Muscle of back (tissue), 11 donors: ENCODE results near the gene ANKIB1. TPM values are rescaled to one million over a fixed set of nuclear protein-coding genes. Genes with fewer than 3 reads are reported as not detected.

Source experiments
- DNase-seq, 3 donors: peaks; one replicate each; pipeline versions ENCODE4 v3.0.0 to v3.0.0-alpha.2; 2013
- polyA plus RNA-seq, 10 donors: library from polyadenylated mRNA; unstranded; fragments of 120-200 nt; gene quantifications; one replicate each; pipeline ENCODE4 v1.2.1, GENCODE V29; 2013; ENCODE audit not compliant: insufficient read length in 10 of 10

ANKIB1 gene
- polyA plus RNA-seq, 10 donors = 20.5 to 30.5 (median 25.4) TPM

DNA sequence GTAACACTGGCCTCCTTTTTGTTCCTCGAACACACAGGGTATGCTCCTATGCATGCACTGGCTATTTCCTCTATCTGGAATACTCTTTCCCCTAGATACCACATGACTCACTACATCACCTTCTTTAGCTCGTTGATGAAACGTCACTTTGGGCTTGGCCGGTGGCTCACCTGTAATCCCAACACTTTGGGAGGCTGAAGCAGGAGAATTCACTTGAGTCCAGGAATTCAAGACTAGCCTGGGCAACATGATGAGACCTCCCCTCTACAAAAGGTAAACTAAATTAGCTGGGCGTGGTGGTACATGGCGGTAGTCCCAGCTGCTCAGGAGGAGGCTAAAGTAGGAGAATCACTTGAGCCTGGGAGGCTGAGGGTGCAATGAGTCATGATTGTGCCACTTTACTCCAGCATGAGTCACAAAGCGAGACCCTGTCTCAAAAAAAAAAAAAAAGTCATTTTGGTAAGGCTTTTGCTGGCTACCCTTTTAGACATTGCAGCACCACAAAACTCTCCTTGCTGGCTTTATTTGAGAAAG is 14.5 kb downstream of the ANKIB1 start:
- no peak for DNase-seq

DNA sequence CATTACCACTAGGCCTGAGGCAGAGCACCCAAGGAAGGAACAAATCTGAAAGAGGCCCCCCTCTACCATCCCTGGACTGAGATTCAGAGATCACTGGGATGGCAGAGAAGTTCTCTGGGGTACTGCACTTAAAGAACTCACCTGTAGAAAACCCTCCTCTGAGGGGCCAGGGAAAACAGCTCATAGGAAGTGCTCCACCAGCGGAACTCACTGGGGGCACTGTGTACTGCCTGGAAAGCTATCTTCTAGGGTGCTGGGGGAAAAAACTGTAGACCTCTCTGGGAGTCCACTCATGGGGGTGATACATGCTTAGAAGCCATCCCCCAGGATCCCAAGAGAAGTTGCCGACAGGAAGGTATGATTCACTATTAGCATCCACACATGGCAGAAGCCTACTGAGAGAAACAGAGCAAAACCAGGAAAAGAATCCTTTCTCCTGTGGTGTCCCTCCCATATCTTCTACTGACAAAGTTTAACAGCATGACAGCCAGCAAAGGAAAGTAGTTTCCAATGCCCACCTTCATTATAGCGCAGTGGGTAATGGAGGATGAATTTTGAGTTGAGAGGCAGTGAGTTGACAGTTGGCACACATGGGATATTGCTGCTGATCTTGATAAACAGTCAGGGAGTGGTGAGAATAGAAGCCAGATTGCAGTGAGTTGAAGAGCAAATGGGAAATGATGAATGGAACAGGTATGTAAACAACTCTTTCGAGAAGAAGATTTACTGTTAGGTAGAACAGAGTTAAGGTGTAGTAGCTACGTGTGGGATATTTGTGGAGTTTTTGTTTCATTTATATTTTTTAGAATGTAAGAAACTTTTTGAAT is 20.9 kb downstream of the ANKIB1 start:
- DNase-seq = no peak

DNA sequence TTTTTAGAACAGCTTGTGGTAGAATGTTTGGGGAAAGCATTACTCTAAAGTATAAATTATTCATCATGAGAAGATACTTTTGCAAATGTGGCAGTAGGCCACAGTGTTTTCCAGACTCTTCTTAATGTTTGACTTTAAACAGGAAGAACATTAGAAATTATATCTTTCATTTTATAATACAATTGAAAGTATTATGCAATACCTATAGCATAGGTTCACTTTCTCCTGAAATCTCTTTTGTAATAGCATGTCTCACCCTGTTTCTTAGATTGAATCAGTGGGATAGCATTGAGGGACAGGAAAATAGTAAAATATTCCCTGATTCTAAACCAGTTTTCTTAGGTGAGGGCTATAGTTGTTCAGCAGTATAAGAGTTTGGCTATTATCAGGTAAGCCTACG is 23.1 kb downstream of the ANKIB1 start:
- DNase-seq = no peak

DNA sequence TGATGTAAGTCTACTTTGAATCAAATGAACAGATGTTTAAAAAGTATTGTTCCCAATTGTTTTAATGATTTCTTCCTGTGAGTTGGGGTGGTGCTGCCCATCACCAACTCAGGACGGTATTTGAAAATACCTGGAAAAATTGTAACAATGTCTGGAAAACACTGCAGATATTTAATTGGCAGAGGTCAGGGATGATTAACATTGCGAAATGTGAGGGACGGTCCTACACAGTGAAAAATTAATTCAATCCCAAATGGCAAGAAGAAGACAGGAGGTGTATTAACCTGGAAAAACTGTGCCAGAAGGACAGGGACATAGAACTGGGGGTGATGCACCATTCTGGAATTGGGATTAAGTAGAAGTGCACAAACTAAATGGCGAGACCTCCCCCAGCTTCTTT is 29.6 kb downstream of the ANKIB1 start:
- DNase-seq = no peak

DNA sequence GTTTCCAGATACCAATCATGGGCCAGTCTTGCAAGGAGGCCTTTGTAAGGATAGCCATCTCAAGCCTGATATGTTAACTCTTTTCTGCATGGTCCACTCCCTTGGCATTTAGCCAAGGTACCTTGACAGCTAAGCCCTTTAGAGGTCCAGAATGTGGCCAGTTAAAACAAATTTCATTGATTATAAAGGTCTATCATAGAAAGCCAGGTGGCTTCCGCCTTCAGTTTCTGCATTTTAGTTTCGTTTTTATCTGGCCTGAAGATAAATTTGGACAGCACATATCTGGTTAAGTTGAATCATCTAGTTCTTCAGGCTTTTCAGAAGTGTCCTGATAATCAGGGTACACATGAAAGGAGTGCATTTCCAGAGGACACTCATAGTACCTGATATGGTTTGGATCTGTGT is 30.7 kb downstream of the ANKIB1 start:
- no peak for DNase-seq

DNA sequence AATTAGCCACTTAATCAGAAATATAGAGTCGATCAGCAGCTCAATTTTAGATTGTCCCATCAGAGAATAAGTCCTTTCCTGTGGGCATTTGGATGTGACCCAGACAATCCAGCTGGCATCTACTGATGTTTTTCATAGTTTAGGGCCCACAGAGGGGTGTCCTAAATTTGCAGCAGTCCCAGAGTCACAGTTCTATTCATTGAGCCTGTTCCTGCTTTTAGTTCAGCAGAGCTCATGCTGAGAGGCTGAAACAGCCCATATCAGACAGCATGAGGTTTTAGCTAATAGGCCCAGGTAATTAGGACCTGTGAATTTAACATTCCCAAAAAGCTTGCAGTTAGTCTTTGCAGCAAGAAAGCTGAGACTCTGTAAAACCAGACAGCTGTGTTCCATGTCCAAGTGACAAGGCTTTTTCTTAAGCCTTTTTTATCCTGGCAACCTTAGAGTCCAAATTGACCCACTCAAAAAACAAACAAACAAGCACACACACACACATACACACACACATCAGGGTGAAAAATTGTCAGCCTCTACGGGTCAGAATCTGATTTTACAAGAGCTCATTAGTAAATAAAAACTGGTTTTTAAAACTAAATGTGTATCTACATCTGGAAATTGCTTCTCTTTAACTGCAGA is 33.7 kb downstream of the ANKIB1 start:
- DNase-seq = peak in 1 of 3 donors; percentile 9

DNA sequence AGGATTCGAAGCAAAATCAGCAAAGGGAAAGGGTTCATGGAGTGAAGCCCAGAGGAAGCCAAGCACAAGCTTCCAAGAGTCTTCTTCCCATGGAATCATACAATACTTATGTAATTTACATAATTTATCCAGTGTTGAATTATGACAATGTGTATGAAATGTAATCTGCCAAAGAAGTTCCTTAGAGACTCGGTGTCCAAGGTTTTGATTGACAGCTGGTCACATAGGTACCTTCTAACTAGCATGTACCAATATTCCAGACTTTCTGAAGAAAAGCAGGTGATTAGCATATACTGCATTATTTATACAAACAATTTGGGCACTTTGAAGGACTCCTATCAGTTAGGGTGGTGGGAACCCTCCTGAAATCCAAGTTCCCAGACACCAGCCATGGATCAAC is 35.3 kb downstream of the ANKIB1 start:
- DNase-seq = no peak

DNA sequence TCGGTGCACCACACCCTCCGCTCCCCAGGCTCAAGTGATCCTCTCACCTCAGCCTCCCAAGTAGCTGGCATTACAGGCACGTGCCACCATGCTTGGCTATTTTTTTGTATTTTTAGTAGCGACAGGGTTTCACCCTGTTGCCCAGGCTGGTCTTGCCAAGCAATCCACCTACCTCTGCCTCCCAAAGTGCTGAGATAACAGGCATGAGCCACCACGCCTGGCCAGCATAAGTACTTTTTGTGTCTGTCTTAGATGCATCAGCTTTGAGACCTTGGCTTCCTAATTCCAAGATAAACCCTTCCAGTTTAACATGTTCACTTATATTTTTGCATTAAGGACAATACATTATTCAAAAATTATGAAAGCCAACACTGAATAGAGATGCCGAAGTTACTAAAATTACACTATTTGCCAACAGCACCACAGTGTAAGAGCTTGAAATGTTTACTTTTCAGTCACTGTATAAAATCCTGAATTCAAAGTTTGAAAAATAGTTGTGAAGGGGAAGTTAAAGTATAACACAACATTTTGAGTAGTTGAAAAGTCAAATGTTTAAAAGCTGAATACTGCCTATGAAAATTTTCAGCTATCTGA is 36.5 kb downstream of the ANKIB1 start:
- no peak for DNase-seq

DNA sequence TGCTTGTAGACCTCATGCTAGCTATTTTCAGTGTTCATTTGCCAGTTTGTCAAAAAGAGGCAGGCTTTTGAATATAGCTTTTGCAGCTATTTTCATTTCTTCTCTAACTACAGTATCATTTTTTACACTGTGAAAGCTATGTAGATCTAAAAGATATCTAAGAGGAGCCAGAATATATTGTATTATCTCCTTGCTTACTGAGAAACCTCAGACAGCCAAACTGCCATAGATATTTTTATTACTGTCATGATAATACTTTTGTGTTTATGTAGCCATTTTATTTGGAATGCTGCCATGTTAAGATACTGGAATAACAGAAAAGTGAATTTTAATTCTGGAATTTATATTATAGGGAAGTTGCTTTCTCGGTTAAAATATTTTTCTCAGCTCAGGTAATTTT is 37.2 kb downstream of the ANKIB1 start:
- peak in 1 of 3 donors; percentile 11 for DNase-seq

DNA sequence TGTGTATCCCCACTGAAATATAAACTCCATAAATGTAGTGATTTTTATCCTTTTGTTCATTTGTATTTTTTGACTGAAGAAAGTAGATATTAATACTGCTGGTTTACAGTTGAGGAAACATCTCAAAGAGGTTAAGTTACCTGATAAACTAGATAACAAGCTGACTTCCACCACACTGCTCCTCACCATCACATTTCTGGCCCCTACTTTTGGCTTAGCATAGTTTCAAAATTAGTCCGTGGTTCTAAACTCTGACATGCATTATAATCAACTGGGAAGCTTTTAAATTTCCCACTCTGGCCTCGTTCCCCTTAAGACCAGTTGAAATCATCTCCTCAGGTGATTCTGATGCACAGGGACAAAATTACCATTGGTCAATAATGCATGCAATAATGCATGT is 43.5 kb downstream of the ANKIB1 start:
- DNase-seq = no peak

DNA sequence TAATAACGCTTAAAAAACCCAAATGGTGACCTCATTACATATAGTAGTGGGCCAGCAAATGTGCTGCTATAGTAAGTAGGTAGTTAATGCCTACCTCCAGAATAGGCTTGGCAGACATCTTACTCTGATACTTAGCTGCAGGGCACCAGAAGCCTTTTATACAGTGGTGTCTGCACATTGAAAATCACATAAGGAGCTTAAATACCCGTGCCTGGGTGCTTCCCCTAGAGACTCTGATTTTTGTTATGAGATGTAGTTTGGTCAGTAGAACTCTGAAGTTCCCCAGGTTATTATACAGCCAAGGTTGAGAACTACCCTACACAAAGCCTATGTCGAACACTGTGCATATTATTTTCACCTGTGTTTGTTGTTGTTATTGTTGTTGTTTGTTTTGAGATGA is 47.2 kb downstream of the ANKIB1 start:
- no peak for DNase-seq

DNA sequence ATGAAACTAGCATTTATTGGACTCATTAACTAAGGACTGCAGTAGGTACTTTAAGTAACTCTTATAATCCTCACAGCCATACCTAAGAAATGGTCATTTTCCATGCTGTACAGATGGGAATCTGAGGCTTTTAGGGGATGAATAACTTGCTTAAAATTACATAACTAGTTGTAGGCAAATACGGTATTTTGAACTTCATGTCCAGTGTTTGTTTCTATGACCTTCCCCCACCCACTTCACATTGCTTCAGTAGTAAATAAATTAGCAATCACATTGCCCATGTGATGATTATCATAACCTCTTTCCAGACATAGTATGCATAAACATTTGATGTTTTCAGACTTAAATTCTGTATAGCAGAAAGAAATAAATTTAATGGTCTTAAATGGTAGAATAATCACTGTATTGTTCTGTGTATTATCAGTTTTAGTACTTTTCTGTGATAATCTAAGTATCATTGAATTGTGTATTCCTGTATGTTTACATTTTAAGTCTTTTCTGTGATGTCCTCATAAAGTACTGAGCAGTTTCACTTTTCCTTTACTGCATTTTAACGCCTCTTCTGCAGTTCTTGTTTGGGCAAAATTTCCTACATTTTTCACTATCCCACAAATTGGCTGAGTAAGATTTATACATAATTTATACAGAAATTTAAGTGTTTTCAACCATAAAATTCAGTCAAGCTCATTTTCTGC is 48.3 kb downstream of the ANKIB1 start:
- DNase-seq = no peak

DNA sequence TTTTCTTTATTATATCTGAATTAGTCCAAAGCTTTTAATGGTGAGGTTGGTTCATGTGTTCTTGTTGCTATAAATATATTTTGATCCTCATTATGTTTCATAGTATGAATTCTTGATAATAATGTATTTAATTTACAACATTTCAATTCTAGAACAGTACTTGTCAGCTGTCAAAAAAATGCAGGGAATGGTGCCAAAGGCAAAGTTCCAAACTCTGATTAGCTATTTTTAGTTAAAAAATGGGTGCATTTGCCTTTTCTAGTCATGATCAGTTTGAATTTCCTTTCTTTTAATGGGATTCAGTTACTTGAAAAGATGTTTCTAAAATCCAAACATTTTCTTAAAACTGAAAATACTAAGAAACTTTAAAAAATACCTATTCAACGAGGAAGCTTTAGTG is 49.6 kb downstream of the ANKIB1 start:
- no peak for DNase-seq

DNA sequence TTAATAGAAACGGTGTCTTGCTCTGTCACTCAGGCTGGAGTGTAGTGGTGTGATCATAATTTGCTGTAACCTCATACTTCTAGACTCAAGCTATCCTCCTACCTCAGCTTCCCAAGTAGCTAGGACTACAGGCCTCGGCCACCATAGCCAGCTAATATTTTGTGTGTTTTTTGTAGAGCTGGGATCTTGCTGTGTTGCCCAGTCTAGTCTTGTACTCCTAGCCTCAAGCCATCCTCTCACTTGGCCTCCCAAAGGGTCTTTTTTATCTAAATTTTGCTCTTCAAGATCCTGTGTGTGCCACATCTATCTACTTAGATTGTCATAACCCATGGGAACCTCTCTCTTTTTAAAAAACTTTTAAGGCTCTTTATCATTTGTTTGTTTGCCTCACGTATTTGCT is 50.5 kb downstream of the ANKIB1 start:
- no peak for DNase-seq

DNA sequence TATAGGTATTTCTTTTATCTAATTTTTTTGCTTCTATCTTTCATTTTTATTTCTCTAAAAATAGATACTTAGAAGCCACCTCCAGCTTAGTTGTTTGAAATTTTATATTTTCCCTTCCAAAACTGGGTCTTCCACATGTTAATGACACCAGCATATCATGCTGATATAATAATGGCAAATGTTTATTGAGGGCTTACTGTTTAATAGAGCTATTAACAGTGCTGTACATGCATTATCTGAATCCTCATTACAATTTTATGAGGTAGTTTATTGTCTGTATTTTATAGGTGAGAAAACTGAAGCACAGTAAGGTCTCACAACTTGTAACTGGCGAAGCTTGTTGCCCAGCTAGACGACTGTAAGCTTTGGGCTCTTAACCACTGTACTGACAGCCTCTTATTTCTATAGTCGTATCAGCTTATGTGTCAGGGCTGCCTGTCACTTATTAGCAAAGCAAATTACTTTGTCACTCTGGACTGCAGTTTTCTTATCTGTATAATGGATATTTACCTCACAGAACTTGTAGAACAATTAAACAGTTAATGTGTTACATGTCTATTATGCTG is 51.2 kb downstream of the ANKIB1 start:
- DNase-seq = no peak

DNA sequence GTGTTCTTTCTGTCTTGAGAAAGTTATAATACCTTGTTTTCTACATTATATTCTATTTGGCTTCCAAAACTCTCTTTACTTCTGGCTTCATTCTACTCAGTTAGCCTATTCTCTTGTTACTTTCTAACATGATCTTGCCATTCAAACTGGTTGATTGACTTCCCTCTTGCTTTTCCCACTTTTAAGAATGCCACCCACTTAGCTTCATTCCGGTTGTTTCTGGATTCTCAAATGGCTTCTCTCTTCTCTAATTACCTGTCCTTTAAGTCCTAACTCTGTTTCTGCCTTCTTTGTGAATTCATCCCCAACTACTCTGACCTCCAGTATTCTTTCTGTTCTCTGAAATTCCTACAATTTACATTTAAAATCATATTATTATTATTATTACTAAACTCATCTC is 52.0 kb downstream of the ANKIB1 start:
- DNase-seq = no peak

DNA sequence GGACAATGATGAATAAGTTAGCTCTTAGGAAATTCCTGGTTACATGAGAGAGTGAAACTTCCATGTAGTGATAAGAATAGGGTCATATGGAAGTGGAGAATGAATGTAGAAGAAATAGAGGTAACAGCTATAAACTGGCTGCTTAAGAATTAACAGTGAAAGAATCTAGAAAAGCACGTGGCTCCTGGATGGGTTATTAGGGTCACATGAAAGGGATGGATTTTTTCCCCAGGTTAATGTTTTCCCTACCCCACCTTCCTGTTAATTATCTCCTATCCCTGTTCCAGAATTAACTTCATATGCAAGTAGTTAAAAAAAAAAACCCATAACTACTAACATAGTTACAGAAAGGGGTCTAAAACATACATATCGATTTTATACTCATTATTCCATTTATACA is 58.0 kb downstream of the ANKIB1 start:
- no peak for DNase-seq

DNA sequence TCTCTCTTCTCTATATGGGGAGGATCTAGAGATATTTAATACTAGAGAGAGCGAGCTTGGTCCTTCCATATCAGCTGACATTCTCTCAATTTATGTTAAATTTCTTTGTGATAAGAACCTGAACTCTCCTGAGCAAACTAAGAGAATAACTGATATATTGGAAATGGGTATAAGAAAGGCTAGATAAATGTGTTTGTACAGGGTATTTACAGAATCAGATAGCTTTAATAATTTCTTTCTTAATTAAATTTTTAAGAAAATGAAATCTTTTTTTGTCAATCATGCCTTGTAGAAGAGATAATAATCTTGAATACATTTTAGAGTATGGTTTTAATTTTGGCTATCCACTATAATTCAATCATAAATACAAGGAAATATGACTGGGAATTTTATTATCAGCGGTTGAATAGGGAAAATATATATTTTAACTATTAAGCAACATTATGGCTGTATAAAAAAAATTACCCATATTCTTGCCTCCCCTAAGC is 58.7 kb downstream of the ANKIB1 start:
- DNase-seq = no peak

DNA sequence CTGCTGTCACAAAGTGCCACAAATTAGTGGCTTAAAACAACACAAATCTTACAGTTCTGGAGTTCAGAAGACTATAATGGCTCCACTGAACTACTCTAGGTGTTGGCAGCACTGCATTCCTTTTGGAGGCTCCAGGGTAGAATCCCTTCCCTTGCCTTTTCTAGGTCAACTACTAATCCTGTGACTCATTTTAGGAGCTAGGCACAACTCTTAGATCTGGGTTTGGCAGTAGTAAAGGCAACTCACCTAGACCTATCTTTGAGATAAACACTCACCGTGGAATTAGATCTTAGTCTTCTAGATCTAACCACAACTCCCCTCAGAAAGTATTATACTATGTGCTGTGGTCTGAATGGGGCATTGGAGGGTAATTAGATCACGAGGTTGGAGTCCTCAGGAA is 60.4 kb downstream of the ANKIB1 start:
- DNase-seq = no peak

DNA sequence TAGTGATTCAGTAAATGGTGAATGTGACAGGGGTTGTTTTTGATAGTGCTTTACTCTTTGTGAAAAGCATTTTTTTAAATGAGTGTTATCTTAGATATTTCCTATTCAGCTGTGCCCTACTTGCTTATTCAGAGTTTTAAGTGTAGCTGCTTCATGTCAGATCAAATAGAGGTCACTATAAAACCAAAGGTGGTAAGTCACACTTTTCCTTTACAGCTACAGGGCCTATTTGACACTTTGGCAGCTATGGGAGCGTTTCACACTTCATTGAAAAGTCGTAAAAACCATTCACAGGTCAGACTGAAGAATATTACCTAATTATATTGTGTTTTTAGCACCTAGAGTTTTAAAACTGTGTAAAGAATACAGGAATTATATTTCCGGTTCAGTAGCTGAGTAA is 67.3 kb downstream of the ANKIB1 start:
- no peak for DNase-seq

DNA sequence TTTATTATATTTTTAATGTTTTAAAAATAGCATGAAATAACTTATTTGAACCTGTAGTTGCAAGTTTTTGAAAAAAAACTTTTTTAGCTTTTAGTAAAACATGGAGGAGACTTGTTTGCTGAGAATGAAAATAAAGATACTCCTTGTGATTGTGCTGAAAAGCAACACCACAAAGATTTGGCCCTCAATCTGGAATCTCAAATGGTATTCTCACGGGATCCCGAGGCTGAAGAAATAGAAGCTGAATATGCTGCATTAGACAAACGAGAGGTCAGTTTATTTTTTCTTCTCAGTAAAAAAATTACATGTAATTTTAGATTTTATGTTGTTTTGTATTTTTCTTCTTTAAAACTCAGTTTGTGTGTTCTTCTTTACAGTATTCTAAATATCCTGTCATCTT is 73.5 kb downstream of the ANKIB1 start:
- no peak for DNase-seq

DNA sequence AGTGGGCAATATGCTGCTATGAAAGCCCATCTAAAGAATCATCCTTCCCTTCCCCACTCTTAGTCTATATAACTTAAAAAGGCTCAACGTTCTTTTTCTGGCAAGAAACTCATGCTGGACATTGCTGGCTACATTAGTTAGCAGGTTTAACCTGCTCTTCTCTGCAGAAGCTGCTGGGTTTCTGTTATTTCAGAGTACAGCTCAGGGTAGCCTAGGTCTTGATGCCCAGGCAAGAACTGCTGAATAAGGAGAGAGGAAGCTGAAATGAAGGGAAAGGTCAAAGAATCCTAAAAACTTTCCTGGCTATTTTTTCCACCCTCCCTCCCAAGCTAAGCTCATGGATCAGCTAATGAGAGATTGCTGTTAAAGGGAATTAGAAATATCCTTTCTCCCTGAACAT is 79.4 kb downstream of the ANKIB1 start:
- DNase-seq = no peak
